ENCODE results near the gene LYVE1. TPM values are rescaled to one million over a fixed set of nuclear protein-coding genes. Genes with fewer than 3 reads are reported as not detected.

LYVE1 gene
- total RNA-seq, 1 experiment from 2014 or later, result not detected

GRCh38 chr11:10518123-10518522 is 50.3 kb downstream of the LYVE1 start:
- H3K36me3 ChIP-seq, result peaks cover 15% of the 10 kb centered on the region
- H3K9me3 ChIP-seq (replicated peaks), result no peaks in the 10 kb centered on the region
- no peak overlapping the region for H3K27ac ChIP-seq
- DNase-seq (ENCODE audit: low read depth in 1 of 2, low spot score in 2 of 2), result no peak
- peaks cover 11% of the 10 kb centered on the region for H3K4me1 ChIP-seq (replicated peaks)
- no peaks in the 10 kb centered on the region for H3K27me3 ChIP-seq (replicated peaks)
- no peak overlapping the region for H3K4me3 ChIP-seq

- no peaks in the 10 kb centered on the region for H3K27me3 ChIP-seq (replicated peaks)
- no peak for DNase-seq (ENCODE audit: low read depth in 1 of 2, low spot score in 2 of 2)
- H3K36me3 ChIP-seq, result peaks cover 4% of the 10 kb centered on the region; the same call in 1 of the 2 replicates
- H3K4me1 ChIP-seq (replicated peaks), result peaks cover 11% of the 10 kb centered on the region
- H3K9me3 ChIP-seq (replicated peaks), result no peaks in the 10 kb centered on the region
- no peak overlapping the region for H3K27ac ChIP-seq
- H3K4me3 ChIP-seq, result no peak overlapping the region
These were observed 53.0 kb downstream of the LYVE1 start for GRCh38 chr11:10515418-10515817.

- H3K27me3 ChIP-seq (replicated peaks), result no peaks in the 10 kb centered on the region
- peaks cover 11% of the 10 kb centered on the region for H3K4me1 ChIP-seq (replicated peaks)
- H3K4me3 ChIP-seq, result no peak overlapping the region
- peak in 1 of 2 experiments; percentile 33 for DNase-seq (ENCODE audit: low read depth in 1 of 2, low spot score in 2 of 2)
- H3K9me3 ChIP-seq (replicated peaks), result no peaks in the 10 kb centered on the region
- H3K36me3 ChIP-seq, result peaks cover 4% of the 10 kb centered on the region; the same call in 1 of the 2 replicates
- H3K27ac ChIP-seq, result peak overlapping the region; percentile 23; the same call in 1 of the 2 replicates
These were observed 53.8 kb downstream of the LYVE1 start for GRCh38 chr11:10514709-10515108.

- DNase-seq (ENCODE audit: low read depth in 1 of 2, low spot score in 2 of 2), result no peak
- Histone ChIP-seq H3K4me1 (replicated peaks) (peaks cover 11% of the 10 kb centered on the region), H3K36me3 (peaks cover 4% of the 10 kb centered on the region; the same call in 1 of the 2 replicates), H3K27ac (peak overlapping the region; percentile 23; the same call in 1 of the 2 replicates), H3K9me3 (replicated peaks) (no peaks in the 10 kb centered on the region), H3K27me3 (replicated peaks) (no peaks in the 10 kb centered on the region), H3K4me3 (no peak overlapping the region)
These were observed 54.3 kb downstream of the LYVE1 start for GRCh38 chr11:10514202-10514601.

- H3K4me1 ChIP-seq (replicated peaks), result peaks cover 11% of the 10 kb centered on the region
- H3K4me3 ChIP-seq, result no peak overlapping the region
- no peaks in the 10 kb centered on the region for H3K27me3 ChIP-seq (replicated peaks)
- no peak for DNase-seq (ENCODE audit: low read depth in 1 of 2, low spot score in 2 of 2)
- H3K27ac ChIP-seq, result no peak overlapping the region
- H3K36me3 ChIP-seq, result peaks cover 4% of the 10 kb centered on the region; the same call in 1 of the 2 replicates
- H3K9me3 ChIP-seq (replicated peaks), result no peaks in the 10 kb centered on the region
These were observed 57.3 kb downstream of the LYVE1 start for GRCh38 chr11:10511181-10511621.

Other genes starting within 250 kb of the LYVE1 start
- gene AMPD3, start 113.4 kb downstream of the LYVE1 start, total RNA-seq (2014; rRNA removed; shearing (Covaris generic)), result 0.75 and 1.5 TPM in 2 replicates
- 19.9 and 23.5 TPM in 2 replicates for gene RNF141, start 27.5 kb downstream of the LYVE1 start, total RNA-seq (2014; rRNA removed; shearing (Covaris generic))
- gene IRAG1, start 125.1 kb upstream of the LYVE1 start, total RNA-seq (2014; rRNA removed; shearing (Covaris generic)), result 3.8 and 4.6 TPM in 2 replicates
- 22.4 and 30.7 TPM in 2 replicates for gene CTR9, start 182.6 kb upstream of the LYVE1 start, total RNA-seq (2014; rRNA removed; shearing (Covaris generic))
- gene EIF4G2, start 240.3 kb upstream of the LYVE1 start, total RNA-seq (2014; rRNA removed; shearing (Covaris generic)), result 930 and 1,031 TPM in 2 replicates

Data from SJSA1 (cell line).